SH-SY5Y (cell line): ENCODE measurements around the gene SLC25A21.

Experiments used
- GATA2 ChIP-seq: IDR thresholded peaks from 2 replicates; pipeline ENCODE4 v1.6.1; 2011; ENCODE audit warnings: mild to moderate bottlenecking, low read depth, low read length
- GATA3 ChIP-seq: IDR thresholded peaks from 2 replicates; pipeline ENCODE4 v1.6.1; 2011; ENCODE audit warnings: low read depth, mild to moderate bottlenecking, low read length, moderate library complexity

GRCh38 chr14:36996133-36996856 lies 176.1 kb downstream of the SLC25A21 start:
- TF ChIP-seq GATA2 (no peak), GATA3 (no peak)
